Esophagus mucosa (tissue), 1 donor: ENCODE measurements around the gene PRR19. TPM values are rescaled to one million over a fixed set of nuclear protein-coding genes. Genes with fewer than 3 reads are reported as not detected.

Experiments used
- ATAC-seq: fragments of 200-7000 bp; cut with Tn5 transposase; one replicate; pipeline ENCODE4 v1.9.1; 2020
- total RNA-seq: library from RNA; stranded (reverse); gene quantifications from one replicate; pipeline ENCODE4 v1.2.4, GENCODE V29; 2023
- donor health status: DM: yes; HTN: yes; CAD: no.

Gene PRR19
- total RNA-seq, 1 donor from 2014 or later: 0.84 TPM

DNA sequence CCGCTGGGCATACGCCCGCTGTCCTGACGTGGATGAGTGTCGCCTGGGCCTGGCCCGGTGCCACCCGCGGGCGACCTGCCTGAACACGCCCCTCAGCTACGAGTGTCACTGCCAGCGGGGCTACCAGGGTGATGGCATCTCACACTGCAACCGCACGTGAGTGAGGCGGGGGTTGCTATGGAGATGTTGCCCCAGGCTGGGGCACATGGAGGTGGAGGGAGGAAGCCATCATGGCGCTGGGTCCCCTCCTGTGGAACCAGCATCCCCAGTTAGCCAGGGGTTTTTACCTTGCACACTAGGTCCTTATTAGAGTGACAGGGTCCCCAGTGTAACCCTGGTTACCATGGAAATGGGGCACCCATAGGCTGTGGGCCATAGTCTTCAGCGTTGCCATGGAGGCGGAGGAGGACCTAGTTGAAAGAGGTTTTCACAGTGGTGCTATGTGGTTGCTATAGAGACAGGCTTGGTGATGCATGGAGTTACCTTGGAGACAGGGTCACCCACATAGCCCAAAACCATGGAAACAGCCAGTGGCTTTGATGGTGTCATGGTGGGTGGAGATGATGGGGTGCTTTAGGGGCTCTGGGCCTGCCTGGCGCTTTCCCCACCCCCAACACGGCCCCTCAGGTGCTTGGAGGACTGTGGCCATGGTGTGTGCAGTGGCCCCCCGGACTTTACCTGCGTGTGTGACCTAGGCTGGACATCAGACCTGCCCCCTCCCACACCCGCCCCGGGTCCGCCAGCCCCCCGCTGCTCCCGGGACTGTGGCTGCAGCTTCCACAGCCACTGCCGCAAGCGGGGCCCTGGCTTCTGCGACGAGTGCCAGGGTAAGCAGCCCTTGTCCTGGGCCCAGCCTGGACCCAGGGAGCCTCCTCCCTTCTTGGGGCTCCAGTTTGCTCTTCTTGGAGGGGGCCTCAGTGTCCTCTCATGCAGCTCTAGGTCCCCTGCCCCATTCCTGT lies 50.6 kb downstream of the PRR19 start:
- no peak for ATAC-seq

DNA sequence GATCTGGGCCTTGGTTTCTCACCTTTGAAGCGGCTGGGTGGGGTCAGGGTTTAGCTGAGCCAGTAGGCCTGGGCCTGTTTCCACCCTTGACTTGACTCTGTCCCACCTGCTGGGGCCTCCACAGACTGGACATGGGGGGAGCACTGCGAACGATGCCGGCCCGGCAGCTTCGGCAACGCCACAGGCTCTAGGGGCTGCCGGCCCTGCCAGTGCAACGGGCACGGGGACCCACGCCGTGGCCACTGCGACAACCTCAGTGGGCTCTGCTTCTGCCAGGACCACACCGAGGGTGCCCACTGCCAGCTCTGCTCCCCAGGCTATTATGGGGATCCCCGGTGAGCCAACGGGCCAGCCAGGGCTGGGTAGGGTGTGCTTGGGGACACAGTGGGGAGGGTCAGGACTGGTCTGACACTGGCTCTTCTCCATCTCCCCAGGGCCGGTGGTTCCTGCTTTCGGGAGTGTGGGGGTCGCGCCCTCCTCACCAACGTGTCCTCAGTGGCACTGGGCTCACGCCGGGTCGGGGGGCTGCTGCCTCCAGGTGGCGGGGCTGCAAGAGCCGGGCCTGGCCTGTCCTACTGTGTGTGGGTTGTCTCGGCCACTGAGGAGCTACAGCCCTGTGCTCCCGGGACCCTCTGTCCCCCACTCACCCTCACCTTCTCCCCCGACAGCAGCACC lies 51.5 kb downstream of the PRR19 start:
- ATAC-seq: no peak

DNA sequence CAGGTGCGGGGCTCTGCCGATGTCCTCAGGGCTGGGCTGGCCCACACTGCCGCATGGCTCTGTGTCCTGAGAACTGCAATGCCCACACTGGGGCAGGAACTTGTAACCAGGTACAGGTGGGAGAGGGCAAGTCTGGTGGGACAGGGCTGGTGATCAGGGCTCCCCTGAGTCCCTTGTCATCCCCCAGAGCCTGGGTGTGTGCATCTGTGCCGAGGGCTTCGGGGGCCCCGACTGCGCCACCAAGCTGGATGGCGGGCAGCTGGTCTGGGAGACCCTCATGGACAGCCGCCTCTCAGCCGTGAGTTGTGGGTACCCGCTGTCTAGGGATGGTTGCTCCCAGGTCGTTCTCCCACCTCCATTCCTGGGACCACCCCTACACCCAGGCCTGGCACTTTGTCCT lies 54.0 kb downstream of the PRR19 start:
- ATAC-seq: no peak

DNA sequence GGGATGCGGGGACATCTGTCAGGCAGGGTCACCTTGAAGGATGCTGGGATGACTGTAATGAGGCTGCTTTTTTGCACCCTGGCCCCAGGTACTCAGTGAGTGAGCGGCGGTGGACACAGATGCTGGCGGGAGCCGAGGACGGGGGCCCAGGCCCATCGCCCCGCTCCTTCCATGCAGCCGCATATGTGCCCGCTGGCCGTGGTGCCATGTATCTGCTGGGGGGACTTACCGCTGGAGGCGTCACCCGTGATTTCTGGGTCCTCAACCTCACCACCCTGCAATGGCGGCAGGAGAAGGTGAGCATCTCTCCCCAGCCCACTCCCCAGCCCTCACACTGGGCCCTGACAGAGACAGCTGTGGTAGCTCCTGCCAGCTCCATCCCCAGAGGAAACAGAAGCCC lies 54.8 kb downstream of the PRR19 start:
- ATAC-seq: no peak

DNA sequence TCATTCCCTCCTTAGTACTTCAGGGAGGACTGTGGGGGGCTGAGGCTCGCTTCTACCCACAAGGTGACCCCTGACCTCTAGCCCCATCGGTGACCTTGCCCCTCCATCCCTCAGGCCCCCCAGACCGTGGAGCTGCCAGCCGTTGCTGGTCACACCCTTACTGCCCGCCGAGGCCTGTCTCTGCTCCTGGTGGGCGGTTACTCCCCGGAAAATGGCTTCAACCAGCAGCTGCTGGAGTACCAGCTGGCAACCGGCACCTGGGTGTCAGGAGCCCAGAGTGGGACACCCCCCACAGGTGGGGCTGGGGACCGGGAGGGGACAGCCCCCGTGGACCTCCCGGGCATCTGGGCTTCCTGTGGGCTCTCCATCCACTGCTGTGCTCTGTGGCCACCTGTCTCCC lies 55.4 kb downstream of the PRR19 start:
- no peak for ATAC-seq

Other genes with a start within 250 kb of the PRR19 start
- 0.32 TPM for gene GRIK5, start 231.9 kb upstream of the PRR19 start, total RNA-seq
- gene ZNF574, start 226.0 kb upstream of the PRR19 start, total RNA-seq: 9.7 TPM
- 1.00 TPM for gene POU2F2, start 169.7 kb upstream of the PRR19 start, total RNA-seq
- 11.6 TPM for gene DEDD2, start 84.5 kb upstream of the PRR19 start, total RNA-seq
- 4.5 TPM for gene ZNF526, start 81.8 kb upstream of the PRR19 start, total RNA-seq
- gene GSK3A, start 59.5 kb upstream of the PRR19 start, total RNA-seq: 26.4 TPM
- 21.5 TPM for gene ERF, start 47.0 kb upstream of the PRR19 start, total RNA-seq
- 31.4 TPM for gene CIC, start 32.9 kb upstream of the PRR19 start, total RNA-seq
- 32.5 TPM for gene PAFAH1B3, start 492 bp downstream of the PRR19 start, total RNA-seq
- gene TMEM145, start 11.2 kb downstream of the PRR19 start, total RNA-seq: 0.20 TPM
- gene MEGF8, start 23.5 kb downstream of the PRR19 start, total RNA-seq: 8.1 TPM
- gene CNFN, start 88.2 kb downstream of the PRR19 start, total RNA-seq: 1,078 TPM
- gene LIPE, start 125.3 kb downstream of the PRR19 start, total RNA-seq: 10.8 TPM
- gene CXCL17, start 140.8 kb downstream of the PRR19 start, total RNA-seq: 38.6 TPM
- 97.8 TPM for gene CEACAM1, start 226.3 kb downstream of the PRR19 start, total RNA-seq